Activated CD4-positive, alpha-beta T cell treated with anti-CD3 and anti-CD28 coated beads, Interleukin-10, Interleukin-2, amounts not matched to agents 100 ng/mL and 50 ng/mL, durations not matched to agents 16 hours and 8 hours (primary cell): ENCODE results near the gene JMJD6.
"Not testable (repeated sequence)": the region's sequence is repeated elsewhere in the genome, so short reads cannot be mapped to it uniquely, and the experiment has no call there.

Source experiments
- DNase-seq: peaks from one replicate; pipeline ENCODE4 v3.0.0-alpha.2; 2020

The JMJD6 gene

GRCh38 chr17:76726231-76726775 is at the start of gene JMJD6:
Gene JMJD6 (minus strand): TSS chr17:76726606. CDS start chr17:76726475, 131 bp downstream.
- DNase-seq: peak; percentile 98

DNA sequence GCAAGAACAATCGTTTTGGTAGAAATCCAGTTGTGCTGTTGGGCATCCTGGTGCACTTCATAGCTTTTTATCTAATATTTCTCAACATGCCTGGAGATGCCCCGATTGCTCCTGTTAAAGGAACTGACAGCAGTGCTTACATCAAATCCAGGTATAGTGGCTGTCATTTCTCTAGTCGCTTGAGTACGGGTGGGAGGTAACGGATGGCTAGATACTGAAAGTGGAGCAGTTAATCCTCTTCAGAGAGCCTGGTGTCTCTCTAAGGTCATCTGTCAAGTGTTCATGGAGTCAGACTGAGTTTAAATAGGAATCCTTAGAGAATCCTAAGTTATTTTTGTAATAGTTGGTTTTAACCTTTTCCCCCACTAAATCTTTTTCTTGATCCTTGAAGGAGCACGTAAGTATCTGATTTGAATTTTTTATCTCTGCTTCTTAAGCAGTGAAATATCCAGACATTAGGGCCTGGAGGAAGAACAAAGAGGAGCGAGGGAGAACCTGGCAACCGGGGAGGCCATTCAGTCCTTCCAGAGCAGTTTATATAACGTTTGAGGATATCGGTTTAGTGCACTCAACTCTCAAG is 48.7 kb upstream of the JMJD6 start:
- DNase-seq: no peak

GRCh38 chr17:76772842-76773525 is 46.6 kb upstream of the JMJD6 start:
- peak; percentile 51 for DNase-seq

GRCh38 chr17:76758570-76758969 is 32.2 kb upstream of the JMJD6 start:
- no peak for DNase-seq

DNA sequence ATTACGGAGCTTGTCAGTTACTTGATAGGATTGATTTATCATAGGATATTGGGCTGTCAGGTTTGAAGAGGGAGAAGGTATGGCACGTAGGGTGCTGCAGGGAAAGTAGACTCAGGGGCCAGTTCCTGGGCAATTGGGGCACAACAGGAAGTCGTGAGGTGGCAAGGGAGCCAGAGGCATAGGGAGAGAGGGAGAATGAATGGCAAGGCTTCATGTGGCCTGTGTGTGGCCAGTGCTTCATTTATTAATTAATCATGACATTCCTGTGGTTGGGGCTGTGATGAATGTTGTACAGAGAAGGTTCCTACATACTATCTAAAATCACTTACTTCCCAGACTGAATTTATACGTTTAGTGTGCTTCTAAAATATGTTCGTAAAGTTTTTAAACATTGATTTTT is 30.9 kb upstream of the JMJD6 start:
- no peak for DNase-seq

- DNase-seq: no peak
Observed at GRCh38 chr17:76755285-76755684, 28.9 kb upstream of the JMJD6 start.

DNA sequence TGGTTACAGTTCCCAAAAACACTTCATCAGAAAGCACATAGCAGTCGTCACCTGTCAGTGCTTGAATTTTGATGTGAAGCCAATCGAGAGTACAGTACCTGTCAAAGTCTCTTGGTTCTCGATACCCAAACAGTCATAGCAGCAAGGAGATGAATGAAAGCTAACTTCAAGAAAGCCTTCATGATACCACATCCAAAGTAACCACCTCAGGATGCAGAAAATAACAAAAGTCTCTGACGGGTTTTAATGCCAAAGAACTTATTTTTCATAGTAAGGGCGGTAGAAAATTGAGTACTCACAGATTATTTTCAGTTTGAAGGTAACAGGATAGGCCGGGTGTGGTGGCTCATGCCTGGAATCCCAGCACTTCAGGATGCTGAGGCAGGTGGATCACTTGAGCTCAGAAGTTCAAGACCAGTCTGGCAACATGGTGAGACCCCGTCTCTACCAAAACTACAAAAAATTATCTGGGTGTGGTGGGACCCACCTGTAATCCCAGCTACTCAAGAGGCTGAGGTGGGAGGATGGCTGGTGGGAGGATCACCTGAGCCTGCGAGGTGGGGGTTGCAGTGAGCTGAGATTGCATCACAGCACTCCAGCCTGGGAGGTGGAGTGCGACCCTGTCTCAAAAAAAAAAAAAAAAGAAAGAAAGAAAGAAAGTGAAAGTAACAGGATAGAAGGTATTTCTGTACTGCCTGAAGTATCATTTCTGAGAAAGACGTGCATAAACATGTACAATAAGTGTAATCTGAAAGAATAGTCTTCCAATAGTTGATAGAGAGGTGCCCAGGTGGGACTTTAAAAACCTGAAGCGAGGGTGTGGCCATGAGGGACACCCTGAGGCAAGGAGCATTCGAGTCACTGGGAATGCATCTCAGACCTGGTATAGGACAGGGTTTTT is 26.9 kb upstream of the JMJD6 start:
- peak; percentile 40 for DNase-seq

DNA sequence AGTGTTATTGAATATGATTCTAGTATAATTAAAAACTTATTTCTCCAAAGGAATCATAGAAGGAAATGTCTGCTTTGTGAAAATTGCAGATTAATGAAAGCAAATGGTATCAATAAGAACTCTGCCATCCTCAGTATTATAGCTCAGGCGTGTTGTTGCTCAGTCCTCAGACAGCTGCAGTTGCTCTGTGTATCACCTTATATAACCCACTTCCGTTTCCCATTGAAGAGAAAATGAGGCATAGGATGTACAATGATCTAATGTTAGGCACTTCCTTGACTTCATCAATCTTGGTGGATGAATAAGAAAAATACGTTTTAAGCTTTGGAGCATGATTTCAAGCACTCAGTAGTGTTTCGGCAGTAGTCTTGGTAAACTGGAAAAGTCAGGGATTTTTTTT is 25.6 kb upstream of the JMJD6 start:
- peak; percentile 46 for DNase-seq

DNA sequence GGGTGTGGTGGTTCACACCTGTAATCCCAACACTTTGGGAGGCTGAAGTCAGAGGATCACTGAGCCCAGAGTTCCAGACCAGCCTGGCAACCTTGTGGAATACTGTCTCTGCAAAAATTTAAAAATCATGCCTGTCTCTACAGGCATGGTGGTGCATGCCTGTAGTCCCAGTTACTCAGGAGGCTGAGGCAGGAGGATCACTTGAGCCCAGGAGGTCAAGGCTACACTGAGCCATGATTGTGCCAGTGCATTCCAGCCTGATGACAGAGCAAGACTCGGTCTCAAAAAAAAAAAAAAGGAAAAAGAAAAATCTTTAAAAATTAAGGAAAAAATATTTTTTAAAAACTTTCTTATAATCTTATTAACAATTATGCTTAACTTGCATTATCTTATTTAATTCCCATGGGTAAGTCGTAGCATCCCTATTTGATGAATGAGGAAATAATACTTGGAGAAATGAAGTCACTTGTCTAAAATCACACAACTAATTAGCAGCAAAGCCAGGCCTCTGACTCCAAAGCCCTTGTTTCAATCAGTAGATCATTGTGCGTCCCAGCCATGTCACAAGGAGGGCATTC is 25.1 kb upstream of the JMJD6 start:
- DNase-seq: no peak

- DNase-seq: no peak
Observed at GRCh38 chr17:76748657-76749056, 22.3 kb upstream of the JMJD6 start.

DNA sequence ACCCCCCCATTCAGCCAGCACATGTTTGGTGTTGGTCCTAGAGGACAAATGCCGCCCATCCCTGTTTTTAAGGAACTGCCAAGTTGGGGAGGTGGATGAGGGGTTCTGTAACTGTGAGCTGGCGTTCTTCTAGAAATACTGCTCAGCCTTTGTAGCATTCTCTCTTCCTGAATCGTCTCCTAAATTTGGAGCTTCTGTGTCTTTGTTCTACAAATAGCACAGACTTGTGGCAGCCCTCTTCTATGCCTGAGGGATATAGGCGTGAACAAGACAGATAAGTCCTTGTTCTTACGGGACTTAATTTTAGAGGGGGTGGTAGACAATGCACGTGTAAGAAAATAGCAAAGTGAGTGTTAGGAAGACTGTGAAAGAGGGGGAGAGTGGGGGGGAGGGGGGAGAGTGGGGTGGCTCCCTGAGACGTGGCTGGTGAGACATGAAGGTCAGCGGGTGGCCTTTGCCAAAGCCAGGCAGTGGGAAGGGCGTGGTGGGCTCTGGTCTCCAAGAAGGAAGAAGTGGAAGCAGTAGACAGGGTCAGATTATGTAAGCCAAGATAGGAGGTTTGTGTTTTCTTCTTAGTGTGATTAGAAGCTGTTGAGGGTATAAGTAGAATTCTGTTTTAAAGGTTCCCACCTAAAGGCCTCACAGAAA is 21.4 kb upstream of the JMJD6 start:
- DNase-seq: no peak

GRCh38 chr17:76745785-76746184 is 19.4 kb upstream of the JMJD6 start:
- DNase-seq: peak; percentile 45

DNA sequence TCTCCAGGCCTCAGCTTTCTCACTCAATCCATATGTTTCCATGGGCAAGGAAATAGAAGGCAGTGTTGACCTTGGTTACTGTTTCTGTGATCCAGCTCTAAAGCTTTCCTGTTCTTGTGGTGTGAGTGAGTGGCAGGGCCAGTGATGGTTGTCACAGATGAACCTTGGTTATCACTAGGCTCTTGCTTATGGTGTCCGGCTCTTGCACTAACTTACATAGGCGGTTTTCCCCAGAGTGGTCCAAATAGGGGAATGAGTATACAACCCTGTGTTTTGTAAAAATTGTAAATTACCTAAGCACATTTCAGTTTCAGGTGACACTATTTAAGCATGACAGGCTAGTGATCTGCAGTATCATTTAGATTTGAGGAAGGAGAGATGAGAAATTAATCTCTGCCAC is 18.3 kb upstream of the JMJD6 start:
- DNase-seq: no peak

DNA sequence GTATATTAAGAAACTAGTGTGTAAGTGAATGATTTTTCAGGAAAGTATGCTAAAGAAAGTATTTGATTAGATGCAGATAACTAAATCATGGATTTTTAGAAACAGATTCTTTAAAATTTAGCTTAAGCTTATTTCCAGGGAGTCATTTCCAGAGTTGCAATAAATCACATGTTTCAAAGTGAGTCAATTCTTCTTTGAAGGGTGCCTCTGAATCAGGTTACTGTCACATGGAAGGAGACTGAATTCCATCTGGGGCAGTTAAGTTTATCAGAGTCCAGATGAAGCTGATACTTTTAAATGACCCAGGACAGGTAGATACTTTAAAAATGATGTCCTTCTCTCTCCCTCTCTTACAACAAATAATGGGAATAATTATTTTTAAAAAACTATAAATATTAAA is 16.6 kb upstream of the JMJD6 start:
- DNase-seq: peak; percentile 39

- DNase-seq: no peak
Observed at GRCh38 chr17:76740329-76741118, 14.1 kb upstream of the JMJD6 start.

DNA sequence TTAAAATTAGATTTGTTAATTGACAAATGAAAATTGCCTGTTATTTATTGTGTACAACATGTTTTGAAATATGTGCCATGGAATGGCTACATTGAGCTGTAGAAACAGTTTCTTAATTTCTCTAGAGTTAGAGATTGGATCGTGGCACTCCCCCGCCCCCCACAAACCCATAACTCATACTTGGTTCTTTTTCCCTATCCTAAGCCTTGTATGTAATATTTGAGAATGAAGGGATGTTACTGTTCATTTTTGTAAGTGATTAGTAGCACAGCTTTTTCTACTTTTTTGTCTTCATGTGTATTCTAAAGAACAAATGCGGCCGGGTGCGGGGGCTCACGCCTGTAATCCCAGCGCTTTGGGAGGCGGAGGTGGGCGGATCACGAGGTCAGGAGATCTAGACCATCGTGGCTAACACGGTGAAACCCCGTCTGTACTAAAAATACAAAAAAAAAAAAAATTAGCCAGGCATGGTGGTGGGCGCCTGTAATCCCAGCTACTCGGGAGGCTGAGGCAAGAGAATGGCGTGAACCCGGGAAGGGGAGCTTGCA is 13.2 kb upstream of the JMJD6 start:
- DNase-seq: not testable (repeated sequence)

DNA sequence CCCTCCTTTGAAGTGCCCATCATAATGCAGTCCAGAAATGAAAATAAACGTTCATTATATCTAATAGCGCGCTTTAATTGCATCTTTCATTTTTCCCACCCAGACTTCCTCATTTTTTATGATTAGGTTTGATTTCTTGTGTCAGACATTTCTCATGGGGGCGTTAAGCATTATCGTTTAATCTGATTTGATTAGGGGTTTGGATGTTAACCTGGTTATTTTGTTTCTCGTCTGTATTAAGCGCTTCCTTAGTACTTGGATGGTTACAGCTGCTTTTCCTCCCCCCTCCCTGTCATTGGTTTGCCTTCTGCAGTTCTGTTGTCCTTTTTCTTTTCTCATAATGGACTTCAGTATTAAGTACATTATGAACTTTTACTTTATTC is 12.1 kb upstream of the JMJD6 start:
- DNase-seq: no peak

DNA sequence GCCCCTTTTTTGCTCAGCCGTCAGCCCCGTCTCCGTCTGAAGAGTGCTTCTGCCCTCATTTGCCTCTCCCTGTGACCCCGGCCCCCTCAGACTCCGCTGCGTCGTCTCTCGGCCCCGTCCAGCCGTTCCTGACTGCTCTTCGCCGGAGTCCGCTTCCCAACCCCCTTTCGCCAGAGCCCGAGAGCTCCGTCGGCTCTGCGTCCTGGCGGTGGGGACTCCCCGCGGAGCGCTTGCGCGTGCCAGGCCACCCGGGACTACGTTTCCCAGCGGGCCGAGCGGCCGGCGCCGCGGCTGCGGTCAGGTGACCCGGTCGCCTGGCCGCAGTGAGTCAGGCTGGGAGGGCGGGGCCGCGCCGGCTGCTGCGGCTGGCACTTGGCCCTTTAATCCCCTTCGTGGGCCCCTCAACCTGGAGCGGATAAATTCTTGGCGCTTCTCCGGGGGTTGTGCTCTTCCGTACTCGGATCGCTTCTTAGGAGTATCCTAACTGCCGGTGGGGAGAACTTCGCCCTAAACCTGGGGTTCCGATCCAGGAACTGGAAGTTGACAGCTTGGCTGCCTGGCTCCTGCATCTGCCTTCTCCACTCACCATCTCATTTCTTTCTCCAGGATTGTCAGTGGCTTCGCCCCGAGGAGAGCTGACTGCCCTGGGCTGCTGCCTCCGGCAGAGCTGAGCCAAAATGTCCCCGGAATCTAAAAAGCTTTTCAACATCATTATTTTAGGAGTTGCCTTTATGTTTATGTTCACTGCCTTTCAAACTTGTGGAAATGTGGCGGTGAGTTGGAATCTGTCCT is 11.5 kb upstream of the JMJD6 start, which contains the start of gene MFSD11:
MFSD11 (plus strand) TSS at position 444 of the 792 bp plus-strand sequence; CDS start at position 678, 234 bp downstream.
- peak; percentile 96 for DNase-seq

DNA sequence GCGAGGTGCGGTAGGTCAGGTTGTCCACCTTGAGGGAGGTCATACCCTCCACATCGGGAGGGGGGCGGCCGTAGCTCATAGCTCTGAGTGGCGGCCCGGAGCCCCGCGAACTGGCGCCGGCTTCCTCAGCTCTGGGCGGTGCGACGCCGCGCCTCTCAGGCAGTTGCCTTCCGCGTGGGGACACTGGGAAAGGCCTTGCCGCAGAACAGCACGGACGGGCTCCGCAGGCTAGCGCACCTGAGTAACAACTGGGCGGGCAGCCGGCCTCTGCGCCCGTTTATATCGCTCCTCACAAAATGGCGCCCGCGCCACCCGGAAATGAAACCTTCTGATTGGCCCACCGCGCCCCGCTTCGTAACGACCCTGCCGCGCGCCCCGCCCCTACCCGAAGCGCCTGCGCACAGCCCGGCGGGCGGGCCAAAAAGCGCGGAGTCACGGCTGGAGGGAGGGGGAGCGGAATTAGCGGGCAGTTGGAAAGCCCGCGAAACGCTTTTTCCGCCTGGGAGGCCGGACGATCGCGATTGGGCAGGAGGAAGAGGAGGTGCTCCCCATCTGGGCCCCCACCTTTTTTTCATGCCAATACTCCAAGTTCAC is 10.8 kb upstream of the JMJD6 start, which contains the start of gene SRSF2:
SRSF2 (minus strand) TSS at position 250 of the 594 bp plus-strand sequence; CDS start at position 79, 171 bp downstream.
- peak; percentile 99 for DNase-seq
